ENCODE measurements around the gene ZYG11A. TPM values are rescaled to one million over a fixed set of nuclear protein-coding genes. Genes with fewer than 3 reads are reported as not detected.

ZYG11A gene
- total and polyA plus RNA-seq, 2 of the 13 experiments (the other 11 are each of a cell fraction or from before 2014, with no cell fraction given), result not detected

DNA sequence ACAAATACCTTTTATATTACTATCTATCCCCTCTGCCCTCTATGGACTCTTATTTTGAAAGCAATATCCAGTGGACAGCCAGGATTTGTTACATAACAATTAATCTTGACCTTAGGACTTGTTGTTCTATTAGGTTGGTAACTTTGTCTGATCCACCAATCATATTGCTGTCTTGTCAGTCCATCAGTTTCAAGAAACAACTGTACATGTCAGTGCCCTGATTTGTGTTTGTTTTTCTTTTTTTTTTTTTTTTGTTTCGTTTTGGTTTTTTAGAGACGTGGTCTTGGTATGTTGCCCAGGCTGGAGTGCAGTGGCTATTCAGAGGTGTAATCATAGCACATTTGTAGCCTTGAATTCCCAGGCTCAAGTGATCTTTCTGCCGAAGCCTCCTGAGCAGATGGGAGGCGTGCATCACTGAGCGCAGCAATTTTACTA lies 83.0 kb downstream of the ZYG11A start (continued):
- TF ChIP-seq, protein P1, sequence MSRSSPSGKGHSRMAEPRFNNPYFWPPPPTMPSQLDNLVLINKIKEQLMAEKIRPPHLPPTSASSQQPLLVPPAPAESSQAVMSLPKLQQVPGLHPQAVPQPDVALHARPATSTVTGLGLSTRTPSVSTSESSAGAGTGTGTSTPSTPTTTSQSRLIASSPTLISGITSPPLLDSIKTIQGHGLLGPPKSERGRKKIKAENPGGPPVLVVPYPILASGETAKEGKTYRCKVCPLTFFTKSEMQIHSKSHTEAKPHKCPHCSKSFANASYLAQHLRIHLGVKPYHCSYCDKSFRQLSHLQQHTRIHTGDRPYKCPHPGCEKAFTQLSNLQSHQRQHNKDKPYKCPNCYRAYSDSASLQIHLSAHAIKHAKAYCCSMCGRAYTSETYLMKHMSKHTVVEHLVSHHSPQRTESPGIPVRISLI (CRISPR knock-in tag; IDR thresholded peaks at IDR 0.05; ENCODE audit: borderline replicate concordance), result peak; percentile 92
- TF ChIP-seq ZNF460 (CRISPR knock-in tag; IDR thresholded peaks at IDR 0.05; ENCODE audit: borderline replicate concordance) (no peak), ATF4 (CRISPR knock-in tag; IDR thresholded peaks at IDR 0.05) (no peak), ZNF274 (CRISPR knock-in tag; IDR thresholded peaks at IDR 0.05) (no peak), ZC3H4 (CRISPR knock-in tag; IDR thresholded peaks at IDR 0.05; ENCODE audit: borderline replicate concordance) (no peak), GMEB1 (CRISPR knock-in tag; IDR thresholded peaks at IDR 0.05; ENCODE audit: borderline replicate concordance) (no peak), PHB2 (IDR thresholded peaks at IDR 0.05; ENCODE audit: partially characterized antibody) (no peak), MED1 (CRISPR knock-in tag; IDR thresholded peaks at IDR 0.05) (peak; percentile 51; the same call in 1 of the 2 replicates), TSC22D2 (CRISPR knock-in tag; IDR thresholded peaks at IDR 0.05; ENCODE audit: borderline replicate concordance) (no peak), ZNF629 (CRISPR knock-in tag; conservative IDR thresholded peaks at IDR 0.05) (no peak), ZNF672 (CRISPR knock-in tag; IDR thresholded peaks at IDR 0.05) (no peak), PCBP2 (optimal IDR thresholded peaks at IDR 0.05; ENCODE audit: low read depth, low read length, poor library complexity, severe bottlenecking) (no peak), ZNF569 (CRISPR knock-in tag; IDR thresholded peaks at IDR 0.05; ENCODE audit: borderline replicate concordance) (no peak), ASH2L (IDR thresholded peaks at IDR 0.05; ENCODE audit: insufficient read length, low read depth, low read length) (peak; percentile 69), ZMYM3 (CRISPR knock-in tag; IDR thresholded peaks at IDR 0.05) (no peak), ZNF703 (CRISPR knock-in tag; IDR thresholded peaks at IDR 0.05; ENCODE audit: borderline replicate concordance) (no peak), ZNF501 (CRISPR knock-in tag; IDR thresholded peaks at IDR 0.05) (no peak), CCAR2 (optimal IDR thresholded peaks at IDR 0.05; ENCODE audit: low read depth, low read length) (no peak), ZNF788 (CRISPR knock-in tag; IDR thresholded peaks at IDR 0.05; ENCODE audit: borderline replicate concordance) (no peak), FOXK1 (CRISPR knock-in tag; IDR thresholded peaks at IDR 0.05; ENCODE audit: borderline replicate concordance, low read depth) (peak; percentile 71; the same call in 1 of the 2 replicates), ZFP36L2 (CRISPR knock-in tag; IDR thresholded peaks at IDR 0.05) (no peak)
- TF ChIP-seq, protein P2, sequence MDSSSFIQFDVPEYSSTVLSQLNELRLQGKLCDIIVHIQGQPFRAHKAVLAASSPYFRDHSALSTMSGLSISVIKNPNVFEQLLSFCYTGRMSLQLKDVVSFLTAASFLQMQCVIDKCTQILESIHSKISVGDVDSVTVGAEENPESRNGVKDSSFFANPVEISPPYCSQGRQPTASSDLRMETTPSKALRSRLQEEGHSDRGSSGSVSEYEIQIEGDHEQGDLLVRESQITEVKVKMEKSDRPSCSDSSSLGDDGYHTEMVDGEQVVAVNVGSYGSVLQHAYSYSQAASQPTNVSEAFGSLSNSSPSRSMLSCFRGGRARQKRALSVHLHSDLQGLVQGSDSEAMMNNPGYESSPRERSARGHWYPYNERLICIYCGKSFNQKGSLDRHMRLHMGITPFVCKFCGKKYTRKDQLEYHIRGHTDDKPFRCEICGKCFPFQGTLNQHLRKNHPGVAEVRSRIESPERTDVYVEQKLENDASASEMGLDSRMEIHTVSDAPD (CRISPR knock-in tag; IDR thresholded peaks at IDR 0.05), result no peak
- TF ChIP-seq, protein P3, sequence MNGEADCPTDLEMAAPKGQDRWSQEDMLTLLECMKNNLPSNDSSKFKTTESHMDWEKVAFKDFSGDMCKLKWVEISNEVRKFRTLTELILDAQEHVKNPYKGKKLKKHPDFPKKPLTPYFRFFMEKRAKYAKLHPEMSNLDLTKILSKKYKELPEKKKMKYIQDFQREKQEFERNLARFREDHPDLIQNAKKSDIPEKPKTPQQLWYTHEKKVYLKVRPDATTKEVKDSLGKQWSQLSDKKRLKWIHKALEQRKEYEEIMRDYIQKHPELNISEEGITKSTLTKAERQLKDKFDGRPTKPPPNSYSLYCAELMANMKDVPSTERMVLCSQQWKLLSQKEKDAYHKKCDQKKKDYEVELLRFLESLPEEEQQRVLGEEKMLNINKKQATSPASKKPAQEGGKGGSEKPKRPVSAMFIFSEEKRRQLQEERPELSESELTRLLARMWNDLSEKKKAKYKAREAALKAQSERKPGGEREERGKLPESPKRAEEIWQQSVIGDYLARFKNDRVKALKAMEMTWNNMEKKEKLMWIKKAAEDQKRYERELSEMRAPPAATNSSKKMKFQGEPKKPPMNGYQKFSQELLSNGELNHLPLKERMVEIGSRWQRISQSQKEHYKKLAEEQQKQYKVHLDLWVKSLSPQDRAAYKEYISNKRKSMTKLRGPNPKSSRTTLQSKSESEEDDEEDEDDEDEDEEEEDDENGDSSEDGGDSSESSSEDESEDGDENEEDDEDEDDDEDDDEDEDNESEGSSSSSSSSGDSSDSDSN (CRISPR knock-in tag; IDR thresholded peaks at IDR 0.05), result no peak

Data from HepG2 (cell line).